HUES64 (cell line): ENCODE measurements around the gene HOXA7.

ENCODE experiments used
- H3K27ac ChIP-seq: 2 replicates; pipeline ENCODE4 v1.7.0; 2013; ENCODE audit warnings: low read depth, low read length, inconsistent platforms
- H3K27me3 ChIP-seq: 2 replicates; pipeline ENCODE4 v1.6.1; 2013; ENCODE audit warnings: mild to moderate bottlenecking, low read length; ENCODE audit not compliant: insufficient read depth
- H3K36me3 ChIP-seq: 2 replicates; pipeline ENCODE4 v1.6.1; 2013; ENCODE audit warnings: mild to moderate bottlenecking, low read length; ENCODE audit not compliant: insufficient read depth
- H3K4me1 ChIP-seq: 2 replicates; pipeline ENCODE4 v1.6.1; 2013; ENCODE audit warnings: mild to moderate bottlenecking, low read length, moderate library complexity; ENCODE audit not compliant: insufficient read depth
- H3K4me3 ChIP-seq: 2 replicates; pipeline ENCODE4 v1.5.1; 2013; ENCODE audit warnings: mild to moderate bottlenecking, low read length, moderate library complexity
- H3K9ac ChIP-seq: 2 replicates; pipeline ENCODE4 v1.6.1; 2013; ENCODE audit warnings: mild to moderate bottlenecking, low read depth, low read length
- H3K9me3 ChIP-seq: 2 replicates; pipeline ENCODE4 v1.6.1; 2013; ENCODE audit warnings: low read depth, low read length; ENCODE audit not compliant: insufficient read depth
- WGBS: fragments of 150-250, 120-280 bp; methylation state at CpG from one replicate; pipeline ENCODE4 v1.1.7; 2013; ENCODE audit warnings: missing lambda C conversion rate; 5-methylcytosine and 5-hydroxymethylcytosine counted together

HOXA7 gene

DNA sequence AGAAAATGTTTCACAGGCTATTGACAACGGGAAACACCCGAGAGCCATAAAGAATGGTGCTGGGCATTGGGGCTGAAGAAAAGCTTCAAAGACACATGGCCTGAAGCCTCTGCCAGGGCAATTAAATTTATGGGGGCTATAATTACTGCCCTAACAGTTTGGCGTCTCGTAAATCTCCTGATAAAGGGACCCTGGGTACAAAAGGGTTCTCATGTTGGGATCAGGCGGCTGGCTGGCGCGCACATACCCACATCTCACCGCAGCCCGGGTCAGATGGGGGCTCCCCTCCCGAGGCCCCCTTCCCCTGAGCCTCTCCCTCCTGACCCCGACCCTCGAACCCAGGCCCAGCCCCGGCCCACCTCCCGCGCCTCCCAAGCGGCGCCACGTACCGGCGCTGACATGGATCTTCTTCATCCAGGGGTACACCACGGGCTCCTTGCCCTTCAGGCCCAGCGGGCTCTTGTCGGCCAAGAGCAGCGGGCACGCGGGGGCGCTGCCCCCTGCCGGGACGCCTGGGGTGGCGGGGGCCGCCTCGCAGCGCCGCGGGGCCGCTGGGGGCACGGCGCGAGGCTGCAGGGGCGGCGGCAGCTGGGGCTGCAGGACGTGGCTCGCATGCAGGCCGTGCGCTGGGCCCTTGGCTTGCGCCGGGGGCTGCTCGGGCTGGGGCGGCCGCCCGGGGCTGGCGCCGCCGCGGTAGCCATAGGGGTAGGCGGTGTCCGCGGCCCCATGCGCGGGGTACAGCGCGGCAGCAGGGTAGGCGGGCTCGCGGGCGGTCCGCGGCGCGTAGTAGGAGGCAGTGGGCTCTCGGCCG lies 26.5 kb downstream of the HOXA7 start:
- Histone ChIP-seq H3K27ac (no peak overlapping the region), H3K9ac (no peak overlapping the region), H3K36me3 (no peaks in the 10 kb centered on the region), H3K27me3 (peaks cover 100% of the 10 kb centered on the region), H3K9me3 (no peaks in the 10 kb centered on the region), H3K4me1 (no peaks in the 10 kb centered on the region), H3K4me3 (0 out of 2 replicates have a peak overlapping the region, but pooled peaks have one; percentile 15)
- WGBS: 2% methylated on average over 72 of the region's 72 CpGs

DNA sequence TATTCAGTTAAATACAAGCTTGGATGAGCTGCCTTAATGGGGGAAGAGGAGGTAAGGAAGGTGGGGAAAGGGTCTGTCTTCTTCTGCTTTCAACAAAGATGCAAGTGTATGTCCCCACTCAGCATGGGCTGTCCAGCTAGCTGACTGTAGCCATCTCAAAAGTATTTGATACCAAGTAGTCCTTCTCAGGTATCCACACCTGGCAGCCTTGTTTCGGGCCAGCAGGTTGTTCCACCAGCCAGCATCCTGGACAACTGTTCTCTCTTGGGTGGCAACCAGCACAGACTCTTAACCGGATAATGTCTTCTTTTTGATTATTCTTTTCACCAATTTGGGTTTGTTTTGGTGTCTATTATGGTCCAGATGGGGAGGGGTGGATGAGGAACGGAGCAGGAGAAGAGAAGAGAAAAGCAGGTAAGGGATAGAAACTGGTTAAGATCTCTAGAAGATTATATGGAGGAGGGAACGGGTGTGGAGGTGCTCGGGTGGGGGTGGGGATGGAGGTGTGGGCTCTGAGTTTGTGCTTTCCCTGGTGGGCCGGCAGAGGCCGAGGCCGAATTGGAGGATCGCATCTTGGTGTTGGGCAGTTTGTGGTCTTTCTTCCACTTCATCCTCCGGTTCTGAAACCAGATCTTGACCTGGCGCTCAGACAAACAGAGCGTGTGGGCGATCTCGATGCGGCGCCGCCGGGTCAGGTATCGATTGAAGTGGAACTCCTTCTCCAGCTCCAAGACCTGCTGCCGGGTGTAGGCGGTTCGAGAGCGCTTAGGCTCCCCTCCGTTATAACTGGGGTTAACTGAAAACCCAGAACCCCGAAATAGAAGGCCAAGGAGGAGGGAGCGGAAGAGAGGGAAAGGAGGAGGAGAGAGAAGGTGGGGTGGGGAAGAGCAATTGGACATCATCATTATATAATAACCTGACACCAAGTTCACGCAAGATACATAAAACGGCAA lies 27.4 kb downstream of the HOXA7 start:
- Histone ChIP-seq H3K4me1 (no peaks in the 10 kb centered on the region), H3K9ac (no peak overlapping the region)
- WGBS: 12% methylated on average over 27 of the region's 28 CpGs

DNA sequence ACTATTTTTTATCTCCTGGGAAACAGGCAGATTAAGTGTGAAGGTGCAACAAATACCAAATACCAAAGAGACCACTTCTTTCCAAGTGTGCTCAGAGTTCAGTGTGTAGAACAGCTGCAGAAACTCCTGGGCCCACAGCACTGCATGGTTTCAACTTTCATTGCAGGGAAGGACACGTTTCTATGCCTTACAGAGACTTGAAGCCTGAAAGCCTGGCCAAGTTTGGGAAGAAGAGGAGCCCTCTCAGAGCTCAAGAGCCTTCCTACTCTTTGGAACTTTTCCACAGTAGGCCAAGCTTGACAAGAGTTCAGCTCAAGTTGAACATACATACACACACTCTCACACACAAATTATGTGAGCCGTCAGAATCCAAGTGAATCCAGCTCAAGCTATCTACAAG lies 28.4 kb downstream of the HOXA7 start:
- Histone ChIP-seq H3K9me3 (no peaks in the 10 kb centered on the region), H3K27ac (no peak overlapping the region), H3K36me3 (no peaks in the 10 kb centered on the region), H3K4me3 (no peak overlapping the region), H3K27me3 (peaks cover 100% of the 10 kb centered on the region), H3K4me1 (no peaks in the 10 kb centered on the region), H3K9ac (no peak overlapping the region)
- 19% methylated on average over 2 of the region's 2 CpGs for WGBS

More for the DNA sequence above, 27.4 kb downstream of the HOXA7 start:
- Histone ChIP-seq H3K27ac (no peak overlapping the region), H3K36me3 (no peaks in the 10 kb centered on the region), H3K27me3 (peaks cover 100% of the 10 kb centered on the region), H3K4me3 (no peak overlapping the region), H3K9me3 (no peaks in the 10 kb centered on the region)

GRCh38 chr7:27126596-27127327 lies 29.7 kb downstream of the HOXA7 start:
- H3K27me3 ChIP-seq: peaks cover 100% of the 10 kb centered on the region
- no peaks in the 10 kb centered on the region for H3K36me3 ChIP-seq
- H3K4me3 ChIP-seq: no peak overlapping the region
- no peak overlapping the region for H3K9ac ChIP-seq
- no peaks in the 10 kb centered on the region for H3K4me1 ChIP-seq
- no peaks in the 10 kb centered on the region for H3K9me3 ChIP-seq
- H3K27ac ChIP-seq: no peak overlapping the region
- 11% methylated on average over 2 of the region's 3 CpGs for WGBS

DNA sequence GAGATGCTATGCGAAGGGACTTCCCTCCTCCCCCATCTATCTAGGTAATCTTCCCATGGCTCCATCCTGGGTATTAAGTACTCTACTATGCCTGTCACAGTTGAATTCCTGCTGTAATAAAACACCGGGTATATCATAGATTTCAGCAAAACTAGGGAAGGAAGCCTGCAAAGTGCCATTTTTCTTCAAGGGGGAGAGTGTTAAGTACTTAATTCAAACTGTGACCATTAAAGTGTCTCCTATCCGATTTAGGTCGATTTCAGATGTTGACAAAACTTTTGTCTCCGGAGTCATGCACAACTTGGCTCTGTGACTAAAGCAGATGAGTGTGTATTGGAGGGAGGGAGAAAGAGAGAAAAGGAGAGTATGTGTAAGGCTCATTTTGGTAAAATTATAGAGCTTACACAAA lies 30.5 kb downstream of the HOXA7 start:
- no peak overlapping the region for H3K27ac ChIP-seq
- 7% methylated on average over 5 of the region's 5 CpGs for WGBS
- no peaks in the 10 kb centered on the region for H3K9me3 ChIP-seq
- no peaks in the 10 kb centered on the region for H3K4me1 ChIP-seq
- H3K4me3 ChIP-seq: no peak overlapping the region
- H3K27me3 ChIP-seq: peaks cover 100% of the 10 kb centered on the region
- H3K36me3 ChIP-seq: no peaks in the 10 kb centered on the region
- no peak overlapping the region for H3K9ac ChIP-seq

DNA sequence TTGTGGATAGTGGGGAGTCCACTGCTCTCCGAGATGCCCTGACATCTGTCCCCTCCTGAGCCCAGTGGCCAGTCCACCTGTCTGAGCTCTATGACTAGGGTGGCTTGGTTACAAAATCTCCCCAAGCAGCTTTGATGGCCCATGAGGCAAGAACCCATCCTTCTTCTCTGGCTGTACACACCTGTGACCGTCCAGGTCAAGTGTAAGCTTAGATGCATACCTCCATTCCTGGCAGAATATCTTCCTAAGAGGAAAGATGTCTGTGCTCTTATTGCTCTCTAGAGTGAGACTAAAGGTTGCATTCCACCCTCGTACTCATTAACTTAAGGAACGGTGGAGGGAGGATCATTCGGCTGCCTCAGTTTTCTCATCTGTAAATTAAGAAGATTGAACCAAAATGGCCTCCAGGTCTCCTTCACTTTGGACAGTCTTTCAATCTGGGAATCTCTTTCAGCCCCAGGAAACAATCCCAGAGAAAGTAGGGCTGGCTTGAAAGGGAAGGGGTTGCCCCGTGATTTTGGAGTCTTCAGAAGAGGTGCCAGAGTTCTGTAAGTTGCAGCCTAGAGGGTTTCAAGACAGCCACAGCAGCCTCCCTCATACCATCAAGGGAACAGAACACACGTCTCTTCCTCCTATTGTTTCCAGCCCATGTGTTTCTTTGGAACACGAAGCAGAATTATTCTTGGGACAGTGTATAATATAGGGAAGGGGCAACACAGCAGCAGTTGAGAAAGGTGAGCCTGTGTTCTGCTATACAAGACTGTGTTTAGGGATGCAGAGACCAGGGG lies 31.4 kb downstream of the HOXA7 start:
- Histone ChIP-seq H3K27ac (no peak overlapping the region), H3K4me1 (no peaks in the 10 kb centered on the region), H3K36me3 (no peaks in the 10 kb centered on the region), H3K27me3 (peaks cover 100% of the 10 kb centered on the region), H3K9me3 (no peaks in the 10 kb centered on the region), H3K4me3 (no peak overlapping the region), H3K9ac (no peak overlapping the region)
- WGBS: 24% methylated on average over 8 of the region's 8 CpGs

DNA sequence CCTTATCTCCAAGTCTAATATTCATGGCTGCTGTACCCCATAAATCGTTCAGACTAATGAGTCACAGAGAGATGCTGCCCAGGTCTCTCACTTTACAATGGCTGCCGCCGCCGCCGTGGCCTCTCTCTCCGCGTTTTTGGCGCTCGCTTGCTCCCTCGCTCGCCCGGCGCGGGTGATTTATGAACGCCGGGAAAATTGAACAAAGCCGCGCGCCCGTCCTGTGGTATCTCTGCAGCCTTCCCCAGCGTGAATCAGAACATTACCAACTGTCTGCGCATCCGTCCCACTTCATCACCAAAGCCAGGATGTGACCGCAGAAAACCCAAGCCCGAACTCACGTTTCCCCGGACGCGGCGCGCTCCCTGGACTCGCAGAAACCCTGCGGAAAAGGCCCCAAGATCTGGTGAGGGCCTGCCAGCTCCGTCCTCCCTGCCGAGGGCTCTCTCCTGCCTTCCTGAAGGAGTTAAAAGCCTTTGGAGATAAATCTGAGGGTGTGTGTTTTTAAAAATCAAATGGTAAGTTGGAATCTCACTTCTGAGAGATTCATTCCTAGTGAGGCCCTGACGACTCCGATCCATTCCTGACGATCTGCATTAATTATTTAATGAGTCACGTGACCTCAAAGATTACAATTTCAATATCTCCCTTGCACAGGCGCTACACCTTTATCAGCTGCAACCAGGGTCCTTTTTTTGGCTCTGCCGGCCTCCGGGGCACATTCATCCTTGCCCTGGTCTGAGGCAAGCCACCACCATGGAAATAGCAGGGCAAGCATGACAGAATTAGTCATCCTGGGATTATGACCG lies 32.2 kb downstream of the HOXA7 start:
- H3K4me1 ChIP-seq: no peaks in the 10 kb centered on the region
- WGBS: 3% methylated on average over 43 of the region's 43 CpGs
- no peak overlapping the region for H3K9ac ChIP-seq
- H3K4me3 ChIP-seq: no peak overlapping the region
- no peaks in the 10 kb centered on the region for H3K36me3 ChIP-seq
- peaks cover 100% of the 10 kb centered on the region for H3K27me3 ChIP-seq
- H3K9me3 ChIP-seq: no peaks in the 10 kb centered on the region
- H3K27ac ChIP-seq: no peak overlapping the region

DNA sequence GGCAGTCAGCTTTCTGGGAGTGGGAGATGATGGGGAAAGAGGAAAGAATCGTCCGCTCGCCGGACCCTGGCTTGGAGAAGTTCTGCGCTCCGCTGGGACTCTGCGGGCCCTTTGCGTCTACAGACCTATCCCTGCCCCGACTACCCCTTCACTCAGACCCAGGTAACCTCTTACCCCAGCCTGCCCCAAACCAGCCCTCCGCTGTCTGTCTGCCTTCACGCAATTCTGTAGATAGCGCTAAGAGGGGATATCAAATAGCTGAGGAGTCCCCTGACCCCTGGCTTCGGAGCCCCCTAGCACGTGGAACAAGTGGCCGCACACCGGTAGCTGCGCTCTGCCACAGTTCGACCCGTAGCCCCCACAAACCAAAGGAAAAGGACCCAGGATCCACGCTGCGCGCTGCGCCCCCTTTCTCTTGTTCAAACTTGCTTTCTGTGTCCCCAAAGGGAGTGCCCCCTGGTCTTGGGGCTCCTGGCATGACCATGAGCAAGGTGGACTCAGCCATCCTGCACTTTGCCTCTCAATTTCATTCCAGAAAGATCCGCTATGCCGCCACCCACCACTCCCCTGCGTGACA lies 32.9 kb downstream of the HOXA7 start:
- Histone ChIP-seq H3K36me3 (no peaks in the 10 kb centered on the region), H3K4me1 (no peaks in the 10 kb centered on the region), H3K9me3 (no peaks in the 10 kb centered on the region), H3K4me3 (no peak overlapping the region), H3K9ac (no peak overlapping the region), H3K27me3 (peaks cover 100% of the 10 kb centered on the region), H3K27ac (no peak overlapping the region)
- WGBS: 9% methylated on average over 23 of the region's 26 CpGs

DNA sequence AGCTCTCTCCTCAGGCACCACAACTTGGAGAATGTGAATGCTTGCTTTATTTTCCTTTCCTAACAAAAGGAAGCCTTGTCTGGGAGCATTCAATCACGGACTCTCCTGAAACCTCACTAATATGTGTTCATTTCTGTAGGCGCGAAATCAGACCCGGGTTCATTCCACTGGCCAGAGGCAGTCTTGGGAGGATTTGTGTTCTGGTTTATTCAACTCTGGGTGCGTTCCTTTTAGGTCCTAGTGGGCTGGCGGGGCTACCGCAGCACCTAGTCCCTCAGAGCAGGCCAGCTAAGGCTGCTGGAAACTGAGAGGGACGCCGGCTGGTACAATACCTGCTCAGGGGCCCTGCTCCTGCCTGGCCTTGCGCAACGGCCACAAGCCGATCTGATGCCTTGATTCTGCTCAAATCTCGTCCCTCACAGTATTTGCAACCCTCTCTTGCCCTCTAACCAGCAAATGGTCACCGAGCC lies 33.4 kb downstream of the HOXA7 start:
- no peak overlapping the region for H3K27ac ChIP-seq
- WGBS: 5% methylated on average over 14 of the region's 14 CpGs
- H3K9me3 ChIP-seq: no peaks in the 10 kb centered on the region
- H3K9ac ChIP-seq: no peak overlapping the region
- H3K36me3 ChIP-seq: no peaks in the 10 kb centered on the region
- H3K27me3 ChIP-seq: peaks cover 100% of the 10 kb centered on the region
- no peaks in the 10 kb centered on the region for H3K4me1 ChIP-seq
- no peak overlapping the region for H3K4me3 ChIP-seq
